MM.1S (cell line): ENCODE measurements around the gene POLR2J2.
"Not testable (repeated sequence)": the region's sequence is repeated elsewhere in the genome, so short reads cannot be mapped to it uniquely, and the experiment has no call there.

Experiments
- CTCF ChIP-seq: fragments of 300-600 bp; sonication (generic); IDR thresholded peaks from 2 replicates; pipeline ENCODE4 v1.5.1; 2016; ENCODE audit warnings: antibody characterized with exemption, low read length, mixed read lengths
- EZH2phosphoT487 ChIP-seq: fragments of 300-600 bp; sonication (generic); IDR thresholded peaks from 2 replicates; pipeline ENCODE4 v1.6.1; 2018; ENCODE audit warnings: antibody characterized with exemption, low read length

GRCh38 chr7:102713691-102714080, 42.2 kb upstream of the POLR2J2 start:
- TF ChIP-seq CTCF, EZH2phosphoT487: not testable (repeated sequence)
